ENCODE data around the gene STAC2. TPM values are rescaled to one million over a fixed set of nuclear protein-coding genes. Genes with fewer than 3 reads are reported as not detected.

STAC2 gene
- polyA plus RNA-seq, 1 experiment: not detected

DNA sequence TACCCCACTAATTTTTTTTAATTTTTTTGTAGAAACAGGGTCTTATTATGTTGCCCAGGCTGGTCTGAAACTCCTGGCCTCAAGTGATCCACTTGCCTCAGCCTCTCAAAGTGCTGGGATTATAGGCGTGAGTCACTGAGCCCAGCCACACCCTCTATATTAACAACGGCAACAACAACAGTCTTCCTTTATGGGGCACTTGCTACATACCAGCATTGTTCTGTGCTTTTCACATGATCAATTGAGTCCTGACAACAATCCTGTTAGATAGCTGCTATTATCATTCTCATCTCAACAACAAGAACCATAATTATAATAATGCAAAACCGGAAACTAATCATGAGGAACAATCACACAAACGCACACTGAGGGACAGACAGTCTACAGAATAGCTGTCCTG lies 47.2 kb downstream of the STAC2 start:
- CTCF ChIA-PET: interaction anchor here (0.7 to 1.0 kb wide), 2 partner anchors 57 to 196 kb away, joined by 4 to 6 read pairs; no protein-coding TSS in a partner anchor

DNA sequence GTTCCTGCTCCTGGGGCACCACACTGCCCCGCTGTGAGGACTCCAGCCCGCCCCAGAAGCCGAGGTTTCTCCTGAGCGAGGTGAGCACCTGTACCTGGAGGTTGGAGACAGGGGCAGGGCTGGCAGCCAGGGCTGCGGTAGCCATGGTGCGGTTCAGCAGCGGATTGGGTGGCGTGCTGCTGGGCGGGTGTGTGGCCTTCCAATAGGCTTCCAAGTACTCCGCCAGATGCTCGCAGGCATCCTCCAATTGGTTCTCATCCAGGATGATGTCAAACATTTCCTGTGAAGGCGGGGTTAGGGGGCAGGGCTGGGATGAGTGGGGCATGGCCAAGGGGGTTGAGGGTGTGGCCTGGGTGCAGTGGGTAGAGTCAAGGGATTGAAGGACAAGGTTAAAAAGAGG lies 48.5 kb downstream of the STAC2 start:
- Histone ChIP-seq H3K27ac (ENCODE audit: low read depth, low read length) (no peak overlapping the region), H3K4me3 (ENCODE audit: low read depth, low read length) (no peak overlapping the region), H3K27me3 (ENCODE audit: control insufficient read depth, insufficient read depth, low read length) (no peaks in the 10 kb centered on the region), H3K9me3 (ENCODE audit: control insufficient read depth, insufficient read depth, low read length) (no peaks in the 10 kb centered on the region; the same call in 1 of the 2 replicates)
- no peak for TF ChIP-seq CTCF (IDR thresholded peaks at IDR 0.05; ENCODE audit: low read depth, low read length)
- ChIA-PET POLR2A (no interaction called here), CTCF (interaction anchor here (5.2 kb wide), 1 partner anchor 11 kb away, joined by 54 read pairs; the partner anchor contains the start of gene ARL5C)
- no peak for DNase-seq (ENCODE audit: low read depth, low spot score)

More for the DNA sequence above, 47.2 kb downstream of the STAC2 start:
- Histone ChIP-seq H3K9me3 (ENCODE audit: control insufficient read depth, insufficient read depth, low read length) (no peaks in the 10 kb centered on the region; the same call in 1 of the 2 replicates), H3K27me3 (ENCODE audit: control insufficient read depth, insufficient read depth, low read length) (no peaks in the 10 kb centered on the region), H3K4me3 (ENCODE audit: low read depth, low read length) (no peak overlapping the region), H3K27ac (ENCODE audit: low read depth, low read length) (no peak overlapping the region)
- DNase-seq (ENCODE audit: low read depth, low spot score): no peak
- POLR2A ChIA-PET: no interaction called here
- no peak for TF ChIP-seq CTCF (IDR thresholded peaks at IDR 0.05; ENCODE audit: low read depth, low read length)

- CTCF ChIA-PET: interaction anchor here (0.7 to 5.2 kb wide), 15 partner anchors 8 to 198 kb away, joined by 3 to 70 read pairs (median 7); partner anchors contain the start of genes ARL5C and RPL19
- no peak overlapping the region for H3K4me3 ChIP-seq (ENCODE audit: low read depth, low read length)
- POLR2A ChIA-PET: no interaction called here
- H3K27ac ChIP-seq (ENCODE audit: low read depth, low read length): no peak overlapping the region
- no peaks in the 10 kb centered on the region; the same call in 1 of the 2 replicates for H3K9me3 ChIP-seq (ENCODE audit: control insufficient read depth, insufficient read depth, low read length)
- H3K27me3 ChIP-seq (ENCODE audit: control insufficient read depth, insufficient read depth, low read length): no peaks in the 10 kb centered on the region
- no peak for DNase-seq (ENCODE audit: low read depth, low spot score)
- TF ChIP-seq CTCF (IDR thresholded peaks at IDR 0.05; ENCODE audit: low read depth, low read length): no peak
Measured at GRCh38 chr17:39175695-39176093, 50.1 kb downstream of the STAC2 start.

GRCh38 chr17:39174920-39175694 lies 50.6 kb downstream of the STAC2 start:
- TF ChIP-seq CTCF (IDR thresholded peaks at IDR 0.05; ENCODE audit: low read depth, low read length): peak; percentile 78
- Histone ChIP-seq H3K9me3 (ENCODE audit: control insufficient read depth, insufficient read depth, low read length) (no peaks in the 10 kb centered on the region; the same call in 1 of the 2 replicates), H3K27ac (ENCODE audit: low read depth, low read length) (no peak overlapping the region), H3K27me3 (ENCODE audit: control insufficient read depth, insufficient read depth, low read length) (no peaks in the 10 kb centered on the region), H3K4me3 (ENCODE audit: low read depth, low read length) (no peak overlapping the region)
- DNase-seq (ENCODE audit: low read depth, low spot score): no peak
- CTCF ChIA-PET: interaction anchor here (0.6 to 5.2 kb wide), 29 partner anchors 8 to 249 kb away, joined by 3 to 70 read pairs (median 4); partner anchors contain the start of genes ARL5C, LASP1NB, RPL19 and STAC2
- POLR2A ChIA-PET: interaction anchor here (0.9 kb wide), 1 partner anchor 10 kb away, joined by 3 read pairs; no protein-coding TSS in a partner anchor
